Measurements from ENCODE around the gene CHIA.
"Not testable (repeated sequence)": the region's sequence is repeated elsewhere in the genome, so short reads cannot be mapped to it uniquely, and the experiment has no call there.

The CHIA gene

DNA sequence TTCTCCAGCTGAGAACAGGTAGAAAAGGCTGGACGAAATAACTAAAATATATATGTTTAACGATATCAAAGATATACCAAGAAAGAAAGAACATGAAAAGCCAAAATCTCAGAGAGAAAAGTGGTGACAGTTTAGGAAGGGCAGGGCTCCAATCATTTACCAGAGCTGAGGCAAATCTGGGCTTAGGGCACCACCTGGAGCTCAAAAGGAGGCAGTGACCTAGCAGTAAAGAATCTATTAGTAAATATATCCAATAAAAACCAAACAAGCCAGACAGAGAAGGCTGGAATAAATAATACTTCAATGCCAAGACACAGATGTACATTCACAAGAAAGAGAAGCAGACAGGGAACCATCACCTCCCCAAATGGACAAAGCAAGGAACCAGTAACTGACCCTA is 43.5 kb downstream of the CHIA start:
- WGBS, 2 experiments (ENCODE audit: insufficient coverage in 2 of 2), result no CpG with 5 or more reads among the region's 2 CpGs
- H3K36me3 ChIP-seq (ENCODE audit: control insufficient read depth, insufficient read depth, low read length), result no peaks in the 10 kb centered on the region
- no peaks in the 10 kb centered on the region for H3K9me3 ChIP-seq (ENCODE audit: control insufficient read depth, low read length)
- H3K4me3 ChIP-seq (ENCODE audit: extremely low read depth, insufficient read depth, low read length, poor library complexity, severe bottlenecking), result no peak overlapping the region
- no peak overlapping the region for H3K27ac ChIP-seq (ENCODE audit: low read depth, low read length, severe bottlenecking)
- no peaks in the 10 kb centered on the region for H3K4me1 ChIP-seq (ENCODE audit: control insufficient read depth, insufficient read depth, low read length, poor library complexity, severe bottlenecking)

DNA sequence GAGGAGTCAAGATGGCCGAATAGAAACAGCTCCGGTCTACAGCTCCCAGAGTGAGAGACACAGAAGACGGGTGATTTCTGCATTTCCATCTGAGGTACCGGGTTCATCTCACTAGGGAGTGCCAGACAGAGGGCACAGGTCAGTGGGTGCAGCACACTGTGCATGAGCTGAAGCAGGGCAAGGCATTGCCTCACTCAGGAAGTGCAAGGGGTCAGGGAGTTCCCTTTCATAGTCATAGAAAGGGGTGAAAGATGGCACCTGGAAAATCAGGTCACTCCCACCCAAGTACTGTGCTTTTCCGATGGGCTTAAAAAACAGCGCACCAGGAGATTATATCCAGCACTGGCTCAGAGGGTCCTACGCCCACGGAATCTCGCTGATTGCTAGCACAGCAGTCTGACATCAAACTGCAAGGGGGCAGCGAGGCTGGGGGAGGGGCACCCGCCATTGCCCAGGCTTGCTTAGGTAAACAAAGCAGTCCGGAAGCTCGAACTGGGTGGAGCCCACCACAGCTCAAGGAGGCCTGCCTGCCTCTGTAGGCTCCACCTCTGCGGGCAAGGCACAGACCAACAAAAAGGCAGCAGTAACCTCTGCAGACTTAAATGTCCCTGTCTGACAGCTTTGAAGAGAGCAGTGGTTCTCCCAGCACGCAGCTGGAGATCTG is 44.7 kb downstream of the CHIA start:
- WGBS, 2 experiments (ENCODE audit: insufficient coverage in 2 of 2), result 93 to 94% methylated on average over 11 to 13 of the region's 15 CpGs
- not testable (repeated sequence) for H3K4me1 ChIP-seq (ENCODE audit: control insufficient read depth, insufficient read depth, low read length, poor library complexity, severe bottlenecking); H3K9me3 ChIP-seq (ENCODE audit: control insufficient read depth, low read length); H3K36me3 ChIP-seq (ENCODE audit: control insufficient read depth, insufficient read depth, low read length); H3K27ac ChIP-seq (ENCODE audit: low read depth, low read length, severe bottlenecking); H3K4me3 ChIP-seq (ENCODE audit: extremely low read depth, insufficient read depth, low read length, poor library complexity, severe bottlenecking)

DNA sequence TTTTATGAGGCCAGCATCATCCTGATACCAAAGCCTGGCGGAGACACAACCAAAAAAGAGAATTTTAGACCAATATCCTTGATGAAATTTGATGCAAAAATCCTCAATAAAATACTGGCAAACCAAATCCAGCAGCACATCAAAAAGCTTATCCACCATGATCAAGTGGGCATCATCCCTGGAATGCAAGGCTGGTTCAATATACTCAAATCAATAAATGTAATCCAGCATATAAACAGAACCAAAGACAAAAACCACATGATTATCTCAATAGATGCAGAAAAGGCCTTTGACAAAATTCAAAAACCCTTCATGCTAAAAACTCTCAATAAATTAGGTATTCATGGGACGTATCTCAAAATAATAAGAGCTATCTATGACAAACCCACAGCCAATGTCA is 48.2 kb downstream of the CHIA start:
- no CpG with 5 or more reads among the region's 2 CpGs for WGBS, 2 experiments (ENCODE audit: insufficient coverage in 2 of 2)
- H3K4me1 ChIP-seq (ENCODE audit: control insufficient read depth, insufficient read depth, low read length, poor library complexity, severe bottlenecking); H3K27ac ChIP-seq (ENCODE audit: low read depth, low read length, severe bottlenecking); H3K9me3 ChIP-seq (ENCODE audit: control insufficient read depth, low read length); H3K36me3 ChIP-seq (ENCODE audit: control insufficient read depth, insufficient read depth, low read length); H3K4me3 ChIP-seq (ENCODE audit: extremely low read depth, insufficient read depth, low read length, poor library complexity, severe bottlenecking): not testable (repeated sequence)

DNA sequence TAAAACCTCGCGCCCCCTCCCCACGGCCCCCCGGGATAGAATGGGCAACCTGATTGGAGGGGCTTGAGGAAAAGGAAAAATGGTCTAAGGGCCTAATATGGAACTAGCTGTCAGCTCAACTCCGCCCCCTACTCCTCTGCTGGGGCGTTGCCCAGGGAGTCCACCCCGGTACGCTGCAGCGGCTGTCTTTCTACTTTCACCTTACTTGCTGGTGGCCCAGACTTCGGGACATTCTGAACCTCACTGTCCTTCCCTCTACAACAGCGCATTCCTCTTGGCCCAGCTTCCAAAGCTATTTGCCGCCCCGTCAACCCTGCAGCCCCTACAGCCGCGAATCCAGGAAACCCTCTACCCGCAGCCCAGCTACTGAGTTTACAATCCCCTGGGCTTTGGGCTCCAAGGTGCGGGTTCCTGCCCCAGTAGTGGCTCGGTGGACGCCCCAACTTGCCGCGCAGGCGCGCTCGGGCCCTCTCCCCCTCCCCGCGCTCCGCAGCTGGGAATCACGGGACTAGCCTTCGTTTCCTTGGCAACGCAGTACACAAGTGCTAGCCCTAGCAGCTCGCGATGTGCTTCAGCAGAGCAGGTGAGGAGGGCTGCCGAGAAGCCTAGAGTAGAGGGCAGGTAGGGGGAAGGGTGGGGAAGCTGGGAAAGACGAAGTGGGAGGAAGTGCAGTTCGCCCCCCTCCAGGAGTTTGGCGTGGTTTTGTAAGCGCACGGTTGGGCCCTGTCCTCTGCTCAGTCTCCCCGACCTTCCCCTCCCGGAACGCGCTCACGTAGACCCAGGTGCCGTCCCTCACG is 55.6 kb downstream of the CHIA start:
- no peaks in the 10 kb centered on the region for H3K9me3 ChIP-seq (ENCODE audit: control insufficient read depth, low read length)
- no peaks in the 10 kb centered on the region for H3K4me1 ChIP-seq (ENCODE audit: control insufficient read depth, insufficient read depth, low read length, poor library complexity, severe bottlenecking)
- no peaks in the 10 kb centered on the region for H3K36me3 ChIP-seq (ENCODE audit: control insufficient read depth, insufficient read depth, low read length)
- H3K4me3 ChIP-seq (ENCODE audit: extremely low read depth, insufficient read depth, low read length, poor library complexity, severe bottlenecking), result peak overlapping the region; percentile 47
- WGBS, 2 experiments (ENCODE audit: insufficient coverage in 2 of 2), result 4 to 6% methylated on average over 33 to 36 of the region's 45 CpGs
- H3K27ac ChIP-seq (ENCODE audit: low read depth, low read length, severe bottlenecking), result peak overlapping the region; percentile 87

DNA sequence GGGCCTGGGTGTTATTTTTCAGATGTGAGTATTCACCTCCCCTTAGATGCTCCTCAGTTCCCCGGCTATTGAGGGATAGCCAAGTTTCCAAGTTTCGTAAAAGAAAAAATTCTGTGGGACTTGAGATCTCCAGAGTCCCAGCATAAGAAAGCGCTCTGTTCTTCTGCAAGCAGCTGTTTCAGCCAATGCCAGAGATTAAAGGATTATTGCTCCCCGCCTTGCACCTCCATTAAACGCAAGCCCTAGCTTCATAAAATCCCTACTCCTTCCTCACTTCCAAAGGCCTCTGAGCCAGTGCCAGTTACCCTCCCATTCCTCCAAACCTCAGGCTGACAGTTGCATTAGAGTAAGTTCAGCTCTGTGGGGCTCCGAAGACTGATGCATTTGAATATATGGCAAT is 56.4 kb downstream of the CHIA start:
- 79 to 81% methylated on average over 5 of the region's 6 CpGs for WGBS, 2 experiments (ENCODE audit: insufficient coverage in 2 of 2)
- Histone ChIP-seq H3K4me3 (ENCODE audit: extremely low read depth, insufficient read depth, low read length, poor library complexity, severe bottlenecking) (peak overlapping the region; percentile 47), H3K9me3 (ENCODE audit: control insufficient read depth, low read length) (no peaks in the 10 kb centered on the region), H3K36me3 (ENCODE audit: control insufficient read depth, insufficient read depth, low read length) (no peaks in the 10 kb centered on the region), H3K4me1 (ENCODE audit: control insufficient read depth, insufficient read depth, low read length, poor library complexity, severe bottlenecking) (no peaks in the 10 kb centered on the region), H3K27ac (ENCODE audit: low read depth, low read length, severe bottlenecking) (peak overlapping the region; percentile 31)

DNA sequence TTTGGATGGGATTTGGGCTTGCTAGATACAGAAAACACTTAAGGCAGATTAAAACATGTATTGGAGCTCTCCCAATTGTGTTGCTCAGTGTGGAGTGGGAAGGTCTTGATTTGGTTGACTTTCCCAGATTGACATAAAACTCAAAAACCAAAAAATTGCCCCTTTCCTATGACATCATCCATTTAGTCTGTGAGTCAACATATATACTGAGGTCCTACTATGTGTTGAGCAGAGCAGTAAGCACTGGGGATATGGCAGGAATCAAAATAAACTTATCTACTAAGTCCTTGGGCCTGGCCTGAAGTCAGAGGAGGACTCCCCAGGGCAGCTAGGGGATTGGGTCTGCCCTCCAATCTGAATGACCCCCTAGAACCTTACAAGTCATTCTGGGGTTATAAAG is 61.0 kb downstream of the CHIA start:
- Histone ChIP-seq H3K27ac (ENCODE audit: low read depth, low read length, severe bottlenecking) (no peak overlapping the region), H3K9me3 (ENCODE audit: control insufficient read depth, low read length) (no peaks in the 10 kb centered on the region), H3K4me3 (ENCODE audit: extremely low read depth, insufficient read depth, low read length, poor library complexity, severe bottlenecking) (no peak overlapping the region), H3K4me1 (ENCODE audit: control insufficient read depth, insufficient read depth, low read length, poor library complexity, severe bottlenecking) (no peaks in the 10 kb centered on the region), H3K36me3 (ENCODE audit: control insufficient read depth, insufficient read depth, low read length) (no peaks in the 10 kb centered on the region)

DNA sequence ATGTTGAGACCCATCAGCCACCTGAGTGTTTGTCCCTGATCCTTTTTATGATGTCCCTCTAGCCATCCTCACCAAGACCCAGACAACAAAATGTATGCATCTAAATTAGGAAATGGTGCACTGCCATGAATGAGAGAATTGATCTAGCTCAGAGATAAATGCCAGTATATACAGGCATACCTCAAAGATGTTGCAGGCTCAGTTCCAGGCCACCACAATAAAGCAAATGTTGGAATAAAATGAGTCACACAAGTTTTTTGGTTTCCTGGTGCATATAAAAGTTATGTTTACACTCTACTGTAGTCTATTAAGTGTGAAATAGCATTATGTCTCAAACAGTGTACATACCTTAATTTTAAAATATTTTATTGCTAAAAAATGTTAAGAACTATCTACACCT is 63.9 kb downstream of the CHIA start:
- Histone ChIP-seq H3K36me3 (ENCODE audit: control insufficient read depth, insufficient read depth, low read length) (no peaks in the 10 kb centered on the region), H3K9me3 (ENCODE audit: control insufficient read depth, low read length) (no peaks in the 10 kb centered on the region), H3K27ac (ENCODE audit: low read depth, low read length, severe bottlenecking) (no peak overlapping the region), H3K4me1 (ENCODE audit: control insufficient read depth, insufficient read depth, low read length, poor library complexity, severe bottlenecking) (peaks cover 7% of the 10 kb centered on the region), H3K4me3 (ENCODE audit: extremely low read depth, insufficient read depth, low read length, poor library complexity, severe bottlenecking) (no peak overlapping the region)

DNA sequence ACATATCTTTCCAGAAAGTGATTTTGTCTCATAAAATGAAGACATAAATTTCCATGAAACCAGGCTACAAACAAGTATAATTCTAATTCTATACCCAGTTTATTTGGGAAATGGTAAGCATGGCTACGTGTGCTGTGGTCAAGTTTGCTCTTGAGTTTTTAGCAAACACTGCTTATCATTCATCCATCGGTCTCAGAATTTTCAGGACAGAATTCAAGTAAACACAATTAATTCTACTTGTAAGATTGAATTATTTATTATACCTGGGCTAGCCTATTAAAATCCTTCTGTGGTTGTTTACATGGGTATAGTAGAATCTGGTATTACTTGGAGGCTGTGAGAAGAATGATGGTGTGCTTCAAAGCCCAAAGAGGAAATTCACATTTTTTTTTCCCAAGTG is 68.3 kb downstream of the CHIA start:
- Histone ChIP-seq H3K27ac (ENCODE audit: low read depth, low read length, severe bottlenecking) (no peak overlapping the region), H3K4me3 (ENCODE audit: extremely low read depth, insufficient read depth, low read length, poor library complexity, severe bottlenecking) (no peak overlapping the region), H3K9me3 (ENCODE audit: control insufficient read depth, low read length) (no peaks in the 10 kb centered on the region), H3K36me3 (ENCODE audit: control insufficient read depth, insufficient read depth, low read length) (no peaks in the 10 kb centered on the region), H3K4me1 (ENCODE audit: control insufficient read depth, insufficient read depth, low read length, poor library complexity, severe bottlenecking) (peaks cover 21% of the 10 kb centered on the region)
- WGBS, 2 experiments (ENCODE audit: insufficient coverage in 2 of 2), result no CpG with 5 or more reads among the region's 2 CpGs

DNA sequence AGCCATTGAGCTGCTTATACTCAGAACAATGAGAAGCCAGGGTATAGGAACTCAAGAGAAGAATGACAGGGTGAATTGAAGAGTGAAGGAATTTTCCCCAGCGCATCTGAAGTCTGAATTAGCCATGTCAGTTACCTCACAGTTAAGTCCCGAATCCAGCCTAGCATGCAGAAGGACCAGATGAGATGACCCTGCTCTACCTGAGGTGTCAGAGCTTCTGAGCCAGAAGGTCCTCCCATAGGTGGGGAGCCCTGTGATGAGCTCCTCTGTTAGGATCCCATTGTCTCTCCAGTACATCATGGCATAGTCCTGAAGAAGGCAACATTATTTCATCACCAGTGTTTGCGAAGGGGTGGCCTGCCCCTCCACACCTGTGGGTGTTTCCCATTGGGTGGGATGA is 68.7 kb downstream of the CHIA start:
- peaks cover 25% of the 10 kb centered on the region for H3K4me1 ChIP-seq (ENCODE audit: control insufficient read depth, insufficient read depth, low read length, poor library complexity, severe bottlenecking)
- WGBS, 2 experiments (ENCODE audit: insufficient coverage in 2 of 2), result 96 to 100% methylated on average over 2 of the region's 3 CpGs
- H3K9me3 ChIP-seq (ENCODE audit: control insufficient read depth, low read length), result no peaks in the 10 kb centered on the region
- no peak overlapping the region for H3K27ac ChIP-seq (ENCODE audit: low read depth, low read length, severe bottlenecking)
- no peak overlapping the region for H3K4me3 ChIP-seq (ENCODE audit: extremely low read depth, insufficient read depth, low read length, poor library complexity, severe bottlenecking)
- no peaks in the 10 kb centered on the region for H3K36me3 ChIP-seq (ENCODE audit: control insufficient read depth, insufficient read depth, low read length)

DNA sequence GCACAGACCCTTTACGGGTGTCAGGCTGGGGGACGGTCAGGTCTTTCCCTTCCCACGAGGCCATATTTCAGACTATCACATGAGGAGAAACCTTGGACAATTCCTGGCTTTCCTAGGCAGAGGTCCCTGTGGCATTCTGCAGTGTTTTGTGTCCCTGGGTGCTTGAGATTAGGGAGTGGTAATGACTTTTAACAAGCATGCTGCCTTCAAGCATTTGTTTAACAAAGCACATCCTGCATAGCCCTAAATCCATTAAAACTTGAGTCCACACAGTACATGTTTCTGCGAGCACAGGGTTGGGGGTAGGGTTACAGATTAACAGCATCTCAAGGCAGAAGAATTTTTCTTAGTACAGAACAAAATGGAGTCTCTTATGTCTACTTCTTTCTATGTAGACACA is 69.6 kb downstream of the CHIA start:
- no CpG with 5 or more reads among the region's 4 CpGs for WGBS, 2 experiments (ENCODE audit: insufficient coverage in 2 of 2)
- peaks cover 34% of the 10 kb centered on the region for H3K4me1 ChIP-seq (ENCODE audit: control insufficient read depth, insufficient read depth, low read length, poor library complexity, severe bottlenecking)
- not testable (repeated sequence) for H3K4me3 ChIP-seq (ENCODE audit: extremely low read depth, insufficient read depth, low read length, poor library complexity, severe bottlenecking); H3K36me3 ChIP-seq (ENCODE audit: control insufficient read depth, insufficient read depth, low read length); H3K9me3 ChIP-seq (ENCODE audit: control insufficient read depth, low read length)
- peak overlapping the region; percentile 71 for H3K27ac ChIP-seq (ENCODE audit: low read depth, low read length, severe bottlenecking)

DNA sequence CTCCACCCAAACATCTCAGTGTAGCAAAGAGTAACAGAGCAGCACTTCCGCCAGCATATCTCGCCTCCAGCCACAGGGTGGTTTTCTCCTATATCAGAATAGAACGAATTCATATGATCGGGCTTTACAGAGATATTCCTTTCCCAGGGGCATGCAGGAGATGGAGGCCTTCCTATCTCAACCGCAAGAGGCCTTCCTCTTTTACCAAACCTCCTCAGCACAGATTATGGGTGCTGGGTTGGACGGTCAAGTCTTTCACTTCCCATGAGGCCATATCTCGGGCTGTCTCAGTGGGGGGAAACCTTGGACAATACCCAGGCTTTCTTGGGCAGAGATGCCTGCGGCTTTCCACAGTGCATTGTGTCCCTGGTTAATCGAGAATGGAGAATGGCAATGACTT is 71.1 kb downstream of the CHIA start:
- H3K36me3 ChIP-seq (ENCODE audit: control insufficient read depth, insufficient read depth, low read length), result no peaks in the 10 kb centered on the region
- 92 to 93% methylated on average over 8 of the region's 9 CpGs for WGBS, 2 experiments (ENCODE audit: insufficient coverage in 2 of 2)
- H3K27ac ChIP-seq (ENCODE audit: low read depth, low read length, severe bottlenecking), result no peak overlapping the region
- H3K4me3 ChIP-seq (ENCODE audit: extremely low read depth, insufficient read depth, low read length, poor library complexity, severe bottlenecking), result no peak overlapping the region
- H3K4me1 ChIP-seq (ENCODE audit: control insufficient read depth, insufficient read depth, low read length, poor library complexity, severe bottlenecking), result peaks cover 46% of the 10 kb centered on the region
- H3K9me3 ChIP-seq (ENCODE audit: control insufficient read depth, low read length), result no peaks in the 10 kb centered on the region

Data from mesodermal cell (in vitro differentiated cells).